NT2/D1 (cell line): ENCODE measurements around the gene RBM22.
"Not testable (repeated sequence)": the region's sequence is repeated elsewhere in the genome, so short reads cannot be mapped to it uniquely, and the experiment has no call there.

ENCODE experiments used
- SUZ12 ChIP-seq: IDR thresholded peaks from 2 replicates; pipeline ENCODE4 v1.6.1; 2011; ENCODE audit not compliant: insufficient read length, insufficient read depth; ENCODE audit errors: extremely low read depth
- YY1 ChIP-seq: IDR thresholded peaks from 2 replicates; pipeline ENCODE4 v1.6.1; 2011; ENCODE audit not compliant: insufficient read length, insufficient read depth
- ZNF274 ChIP-seq: IDR thresholded peaks from 2 replicates; pipeline ENCODE4 v1.6.1; 2011; ENCODE audit warnings: mild to moderate bottlenecking, low read depth, low read length

GRCh38 chr5:150742455-150743141, 41.7 kb upstream of the RBM22 start:
- TF ChIP-seq ZNF274, YY1, SUZ12: not testable (repeated sequence)
